GM12878 (cell line): ENCODE data around the gene CACNA1B. TPM values are rescaled to one million over a fixed set of nuclear protein-coding genes. Genes with fewer than 3 reads are reported as not detected.

Experiments
- ATAC-seq: fragments of 200-7000 bp; cut with Tn5 transposase; 3 replicates; pipeline ENCODE4 v1.9.1; 2020; ENCODE audit warnings: mild to moderate bottlenecking, moderate library complexity
- BruUV-seq: library from RNA; stranded (reverse); fragments of 400-500 nt; replicated peaks from 2 replicates; lab custom pipeline; 2021; lab: Mats Ljungman, UMichigan
- CTCF ChIA-PET: fragments of 300-600 bp; sonication (Branson Sonifier 250); formaldehyde crosslinking; extraction: SDS; loops from one replicate; lab custom pipeline; 2021; ENCODE audit warnings: inconsistent platforms; lab: Yijun Ruan, JAX
- POLR2A ChIA-PET: fragments of 350-600 bp; formaldehyde crosslinking; extraction: SDS; loops from one replicate; lab custom pipeline; 2021; ENCODE audit warnings: inconsistent platforms; lab: Charles Lee
- RAD21 ChIA-PET: fragments of 300-600 bp; sonication (Branson Sonifier 250); formaldehyde crosslinking; loops from one replicate; lab custom pipeline; 2023; ENCODE audit warnings: antibody characterized with exemption; ENCODE audit not compliant: unreplicated experiment; lab: Charles Lee
- SMC1A ChIA-PET: fragments of 300-600 bp; sonication (Branson Sonifier 250); formaldehyde crosslinking; loops from one replicate; lab custom pipeline; 2023; ENCODE audit not compliant: unreplicated experiment, uncharacterized antibody; lab: Charles Lee
- DNase-seq: peaks from one replicate; pipeline ENCODE4 v3.0.0-alpha.2; 2011; ENCODE audit warnings: low read depth, low spot score
- FAIRE-seq: peaks from 3 replicates; lab custom pipeline; 2011; peaks lifted over from hg19 to GRCh38; lab: Jason Lieb, UNC
- H2AFZ ChIP-seq: 2 replicates; pipeline ENCODE4 v1.6.0; 2011; ENCODE audit warnings: low read depth, low read length, control low read depth; ENCODE audit not compliant: control insufficient read depth
- H3K27ac ChIP-seq: 2 replicates; pipeline ENCODE4 v1.5.1; 2011; ENCODE audit warnings: control low read depth; ENCODE audit not compliant: control insufficient read depth, insufficient read depth
- H3K27me3 ChIP-seq, 2 experiments: replicated peaks in 1 of 2; 2 replicates each; pipeline versions ENCODE4 v1.6.0 to v1.6.1; 2011; ENCODE audit warnings: low read length in 1 of 2; ENCODE audit not compliant: control insufficient read depth in 2 of 2, insufficient read depth in 2 of 2
- H3K36me3 ChIP-seq, 2 experiments: 2 replicates each; pipeline ENCODE4 v1.5.1; 2011; ENCODE audit warnings: low read length in 1 of 2; ENCODE audit not compliant: control insufficient read depth in 2 of 2, insufficient read depth in 2 of 2
- H3K4me1 ChIP-seq: 2 replicates; pipeline ENCODE4 v1.6.1; 2011; ENCODE audit warnings: mild to moderate bottlenecking, low read length, moderate library complexity, mixed read lengths; ENCODE audit not compliant: control insufficient read depth, insufficient read depth
- H3K4me2 ChIP-seq: 2 replicates; pipeline ENCODE4 v1.6.0; 2011; ENCODE audit warnings: control low read depth; ENCODE audit not compliant: control insufficient read depth, insufficient read depth
- H3K4me3 ChIP-seq: fragments of 200-600 bp; sonication (generic); 2 replicates; pipeline ENCODE4 v1.5.1; 2016
- H3K79me2 ChIP-seq: 2 replicates; pipeline ENCODE4 v1.6.0; 2011; ENCODE audit warnings: low read length; ENCODE audit not compliant: control insufficient read depth, insufficient read depth
- H3K9ac ChIP-seq: 2 replicates; pipeline ENCODE4 v1.8.0; 2011; ENCODE audit warnings: low read length, control low read depth, mixed read lengths; ENCODE audit not compliant: control insufficient read depth, insufficient read depth
- H3K9me3 ChIP-seq: replicated peaks from 3 replicates; pipeline ENCODE4 v1.5.1; 2011; ENCODE audit warnings: mild to moderate bottlenecking, low read length; ENCODE audit not compliant: control insufficient read depth, insufficient read depth
- H4K20me1 ChIP-seq: 2 replicates; pipeline ENCODE4 v1.6.0; 2011; ENCODE audit not compliant: control insufficient read depth, insufficient read depth
- CREB1 ChIP-seq: IDR thresholded peaks from 2 replicates; pipeline ENCODE4 v1.6.1; 2012; ENCODE audit warnings: low read depth, mild to moderate bottlenecking, inconsistent platforms
- CREM ChIP-seq: IDR thresholded peaks from 2 replicates; pipeline ENCODE4 v1.6.1; 2014; ENCODE audit warnings: antibody characterized with exemption, low read depth
- NFYB ChIP-seq: IDR thresholded peaks from 2 replicates; pipeline ENCODE4 v1.6.1; 2011; ENCODE audit warnings: low read depth, mild to moderate bottlenecking, low read length, improper control_type of control experiment, moderate library complexity; ENCODE audit not compliant: insufficient read depth
- SKIL ChIP-seq: fragments of 450-650 bp; IDR thresholded peaks from 2 replicates; pipeline ENCODE4 v1.6.1; 2017; ENCODE audit warnings: mild to moderate bottlenecking, low read depth, inconsistent platforms; ENCODE audit not compliant: poor library complexity, severe bottlenecking
- SMC3 ChIP-seq: IDR thresholded peaks from 2 replicates; pipeline ENCODE4 v1.6.1; 2011; ENCODE audit warnings: low read length, improper control_type of control experiment, borderline replicate concordance
- STAT3 ChIP-seq: IDR thresholded peaks from 2 replicates; pipeline ENCODE4 v1.6.1; 2011; ENCODE audit warnings: low read depth, low read length, improper control_type of control experiment
- WGBS: methylation state at CpG from one replicate; pipeline ENCODE4 v1.1.6; 2016; ENCODE audit warnings: low lambda C conversion rate; ENCODE audit not compliant: insufficient replicate concordance, insufficient coverage; ENCODE audit errors: missing lambda C conversion rate; 5-methylcytosine and 5-hydroxymethylcytosine counted together
- in situ Hi-C: fragments of 300-500 bp; cut with MboI; formaldehyde crosslinking; loops from 9 replicates; pipeline ENCODE4 v1.14.3; 2018; ENCODE audit warnings: mixed read lengths
- intact Hi-C: fragments of 100-400 bp; cut with micrococcal nuclease; formaldehyde crosslinking; loops from one replicate; pipeline ENCODE4 v1.14.2; 2022; ENCODE audit not compliant: unreplicated experiment
- polyA plus RNA-seq, 11 experiments: library from polyadenylated mRNA; depleted of rRNA in 4 of 11; unstranded in 6 of 11; stranded (reverse) in 5 of 11; fragments of >200 nt; fragmentation: Nextera tagmentation in 4 of 11; fragmentation: Illumina TruSeq in 1 of 11; extraction: Ambion mirVana in 4 of 11; extraction: Trizol in 1 of 11; gene quantifications; 1 replicate in 1 of 11; 2 replicates in 10 of 11; pipeline versions ENCODE4 v1.2.1 to v1.2.3, GENCODE V29; 2011 to 2016; ENCODE audit warnings: inconsistent platforms in 2 of 11, missing spikeins in 2 of 11, low read depth in 1 of 11
- total RNA-seq, 4 experiments: library from RNA; depleted of rRNA in 3 of 4; stranded (reverse); fragments of >200 nt in 3 of 4; fragmentation: Illumina TruSeq in 1 of 4; extraction: Trizol in 1 of 4; gene quantifications; 2 replicates each; pipeline versions ENCODE4 v1.2.1 to v1.2.3, GENCODE V29; 2013 to 2021

CACNA1B gene
- total and polyA plus RNA-seq, 10 of the 15 experiments (the other 5 are each of a cell fraction or from before 2014, with no cell fraction given): 0.01 to 0.03 (median 0.01) TPM; not detected in 7

GRCh38 chr9:137891588-137892423 lies 14.2 kb downstream of the CACNA1B start:
- no peak for ATAC-seq
- RAD21 ChIA-PET: no interaction called here
- no peaks in the 10 kb centered on the region for H4K20me1 ChIP-seq
- in situ Hi-C loops (no loop called here), intact Hi-C loops (no loop called here)
- H3K27ac ChIP-seq: no peak overlapping the region
- TF ChIP-seq NFYB: no peak
- no peak for TF ChIP-seq STAT3
- TF ChIP-seq CREM: no peak
- TF ChIP-seq CREB1: no peak
- TF ChIP-seq SKIL: no peak
- no peak for TF ChIP-seq SMC3
- TF ChIP-seq, all 136 proteins: peak for 0
- Histone ChIP-seq H3K4me2 (no peak overlapping the region), H3K4me1 (no peaks in the 10 kb centered on the region), H3K9me3 (no peaks in the 10 kb centered on the region), H3K9ac (no peak overlapping the region), H3K36me3 (no peaks in the 10 kb centered on the region), H3K4me3 (no peak overlapping the region), H3K79me2 (no peaks in the 10 kb centered on the region), H2AFZ (no peak overlapping the region), H3K27me3 (no peaks in the 10 kb centered on the region)
- CTCF ChIA-PET: no interaction called here
- WGBS: 42% methylated on average over 20 of the region's 20 CpGs
- DNase-seq: no peak
- SMC1A ChIA-PET: no interaction called here
- no TSS peak for BruUV-seq
- POLR2A ChIA-PET: no interaction called here
- FAIRE-seq: no peak
